Measurements from ENCODE around the gene SLC13A5.

The SLC13A5 gene

GRCh38 chr17:6636616-6637457 is 76.3 kb downstream of the SLC13A5 start:
- no peak for DNase-seq

GRCh38 chr17:6636105-6636504 is 77.1 kb downstream of the SLC13A5 start:
- DNase-seq: no peak
